PC-3 (cell line): Measurements from ENCODE around the gene VAPA. TPM values are rescaled to one million over a fixed set of nuclear protein-coding genes. Genes with fewer than 3 reads are reported as not detected.

Experiments
- ATAC-seq: fragments of 200-7000 bp; cut with Tn5 transposase; 2 replicates; pipeline ENCODE4 v1.9.1; 2020; ENCODE audit warnings: mild to moderate bottlenecking, moderate library complexity
- BruUV-seq: library from RNA; stranded (reverse); fragments of 400-500 nt; replicated peaks from 2 replicates; lab custom pipeline; 2021; lab: Mats Ljungman, UMichigan
- CTCF ChIA-PET: fragments of 300-600 bp; sonication (Branson Sonifier 250); formaldehyde crosslinking; loops from one replicate; lab custom pipeline; 2022; ENCODE audit warnings: antibody characterized with exemption; lab: Charles Lee
- POLR2A ChIA-PET: fragments of 300-600 bp; sonication (Branson Sonifier 250); formaldehyde crosslinking; loops from one replicate; lab custom pipeline; 2022; ENCODE audit warnings: antibody characterized with exemption; ENCODE audit not compliant: unreplicated experiment; lab: Charles Lee
- DNase-seq: peaks from one replicate; pipeline ENCODE4 v3.0.0-alpha.2; 2015
- H2AFZ ChIP-seq: fragments of 300-600 bp; sonication (generic); 2 replicates; pipeline ENCODE4 v1.6.0; 2016; ENCODE audit warnings: antibody characterized with exemption, low read length
- H3F3A ChIP-seq: fragments of 300-600 bp; sonication (generic); one replicate; pipeline ENCODE4 v1.6.0; 2017; ENCODE audit warnings: antibody characterized with exemption, low read length, control low read depth, mild to moderate bottlenecking; ENCODE audit not compliant: unreplicated experiment
- H3K27ac ChIP-seq: fragments of 300-600 bp; sonication (generic); 2 replicates; pipeline ENCODE4 v1.5.1; 2016; ENCODE audit warnings: mild to moderate bottlenecking, low read length
- H3K27me3 ChIP-seq: fragments of 300-600 bp; sonication (generic); 2 replicates; pipeline ENCODE4 v1.6.1; 2016; ENCODE audit warnings: low read length, mixed read lengths
- H3K36me3 ChIP-seq: fragments of 300-600 bp; sonication (generic); 2 replicates; pipeline ENCODE4 v1.6.1; 2016; ENCODE audit warnings: low read depth, mixed run types, low read length, mixed read lengths
- H3K4me1 ChIP-seq: fragments of 300-600 bp; sonication (generic); 2 replicates; pipeline ENCODE4 v1.5.1; 2016; ENCODE audit warnings: low read length; ENCODE audit not compliant: insufficient read depth
- H3K4me2 ChIP-seq: fragments of 300-600 bp; sonication (generic); 2 replicates; pipeline ENCODE4 v1.6.0; 2016; ENCODE audit warnings: low read length
- H3K4me3 ChIP-seq: fragments of 300-600 bp; sonication (generic); 2 replicates; pipeline ENCODE4 v1.5.1; 2016; ENCODE audit warnings: mild to moderate bottlenecking, low read length, mixed read lengths
- H3K79me2 ChIP-seq: fragments of 300-600 bp; sonication (generic); 2 replicates; pipeline ENCODE4 v1.6.1; 2017; ENCODE audit warnings: low read length, mixed read lengths
- H3K9ac ChIP-seq: fragments of 300-600 bp; sonication (generic); 2 replicates; pipeline ENCODE4 v1.6.0; 2016; ENCODE audit warnings: mild to moderate bottlenecking, low read length
- H3K9me2 ChIP-seq: fragments of 300-600 bp; sonication (generic); replicated peaks from 2 replicates; pipeline ENCODE4 v1.6.1; 2016; ENCODE audit warnings: mixed run types, low read length, mixed read lengths
- H3K9me3 ChIP-seq: fragments of 300-600 bp; sonication (generic); 2 replicates; pipeline ENCODE4 v1.6.1; 2016; ENCODE audit warnings: low read length, mixed read lengths
- H4K20me1 ChIP-seq: fragments of 300-600 bp; sonication (generic); 2 replicates; pipeline ENCODE4 v1.6.1; 2016; ENCODE audit warnings: low read length, mixed read lengths
- EZH2 ChIP-seq: fragments of 300-600 bp; sonication (generic); IDR thresholded peaks from one replicate; pipeline ENCODE4 v1.6.1; 2017; ENCODE audit warnings: antibody characterized with exemption, mild to moderate bottlenecking, low read length; ENCODE audit not compliant: unreplicated experiment
- EZH2phosphoT487 ChIP-seq: fragments of 300-600 bp; sonication (generic); IDR thresholded peaks from 2 replicates; pipeline ENCODE4 v1.6.1; 2018; ENCODE audit warnings: mild to moderate bottlenecking, antibody characterized with exemption, low read length, borderline replicate concordance
- intact Hi-C: fragments of 100-400 bp; cut with micrococcal nuclease; formaldehyde crosslinking; loops from 2 replicates; pipeline ENCODE4 v1.9.0; 2023
- total RNA-seq: library from RNA; depleted of rRNA; stranded (reverse); fragments of >200 nt; gene quantifications from 2 replicates; pipeline ENCODE4 v1.2.3, GENCODE V29; 2014
- TF ChIP-seq, protein P1 (sequence below): fragments of 300-600 bp; sonication (generic); conservative IDR thresholded peaks from 2 replicates; pipeline ENCODE4 v1.5.1; 2017; ENCODE audit warnings: antibody characterized with exemption, low read depth, mild to moderate bottlenecking, low read length

VAPA gene
- total RNA-seq, 1 experiment from 2014 or later: 281 TPM

DNA sequence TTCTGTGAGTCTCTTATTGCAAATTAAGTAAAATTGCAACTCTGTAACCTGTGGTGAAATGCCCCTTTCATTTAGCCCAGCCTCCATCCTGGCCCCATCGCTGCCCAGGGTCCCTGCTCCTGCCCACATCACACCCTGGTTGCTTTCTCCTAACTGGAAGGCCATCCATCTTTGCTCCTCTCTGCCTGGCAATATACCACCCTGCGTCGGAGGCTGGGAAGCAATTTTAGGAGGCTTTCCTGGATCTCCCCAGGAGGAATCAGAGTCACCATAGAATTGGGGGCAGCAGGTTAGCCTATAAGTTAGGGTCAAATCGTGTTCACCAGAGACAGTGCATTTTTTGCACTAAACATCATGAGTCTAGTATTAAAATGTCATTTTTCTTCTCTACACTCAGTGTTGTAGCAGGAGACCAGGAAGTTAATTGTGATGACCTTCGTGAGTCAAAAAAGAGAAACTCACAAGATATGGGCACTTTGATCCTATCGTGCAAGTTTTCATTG lies 42.5 kb upstream of the VAPA start:
- Histone ChIP-seq H3K9ac (no peak overlapping the region), H3K27ac (no peak overlapping the region), H3K4me1 (peaks cover 15% of the 10 kb centered on the region)

DNA sequence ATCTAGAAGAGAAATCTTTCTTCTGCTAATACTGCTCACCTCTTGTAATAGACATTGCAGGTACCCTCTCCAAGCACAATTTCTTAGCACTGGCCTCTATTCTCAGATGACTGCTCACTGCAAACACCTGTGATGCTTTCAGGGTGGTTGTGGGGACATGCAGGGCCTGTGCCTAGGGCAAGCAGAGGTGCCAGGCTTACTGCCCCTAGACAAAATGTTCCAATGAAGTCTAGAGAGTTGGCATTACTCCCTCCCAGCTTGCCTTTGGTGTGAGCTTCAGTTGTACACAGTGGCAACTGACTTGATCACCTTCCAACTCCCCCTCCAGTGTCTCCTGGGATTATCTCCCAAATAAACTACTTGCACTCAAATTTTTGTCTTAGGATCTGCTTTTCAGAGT lies 41.0 kb upstream of the VAPA start:
- no peak overlapping the region for H2AFZ ChIP-seq
- H3K4me2 ChIP-seq: no peak overlapping the region
- DNase-seq (no peak), ATAC-seq (no peak)
- no peak overlapping the region for H3K9ac ChIP-seq
- CTCF ChIA-PET: no interaction called here
- no peaks in the 10 kb centered on the region for H3F3A ChIP-seq
- H3K79me2 ChIP-seq: no peaks in the 10 kb centered on the region
- H3K4me3 ChIP-seq: no peak overlapping the region
- H4K20me1 ChIP-seq: no peaks in the 10 kb centered on the region
- no peaks in the 10 kb centered on the region for H3K36me3 ChIP-seq
- no TSS peak for BruUV-seq
- H3K27me3 ChIP-seq: no peaks in the 10 kb centered on the region
- intact Hi-C loops: no loop called here
- no peaks in the 10 kb centered on the region for H3K9me3 ChIP-seq
- TF ChIP-seq, protein P1, sequence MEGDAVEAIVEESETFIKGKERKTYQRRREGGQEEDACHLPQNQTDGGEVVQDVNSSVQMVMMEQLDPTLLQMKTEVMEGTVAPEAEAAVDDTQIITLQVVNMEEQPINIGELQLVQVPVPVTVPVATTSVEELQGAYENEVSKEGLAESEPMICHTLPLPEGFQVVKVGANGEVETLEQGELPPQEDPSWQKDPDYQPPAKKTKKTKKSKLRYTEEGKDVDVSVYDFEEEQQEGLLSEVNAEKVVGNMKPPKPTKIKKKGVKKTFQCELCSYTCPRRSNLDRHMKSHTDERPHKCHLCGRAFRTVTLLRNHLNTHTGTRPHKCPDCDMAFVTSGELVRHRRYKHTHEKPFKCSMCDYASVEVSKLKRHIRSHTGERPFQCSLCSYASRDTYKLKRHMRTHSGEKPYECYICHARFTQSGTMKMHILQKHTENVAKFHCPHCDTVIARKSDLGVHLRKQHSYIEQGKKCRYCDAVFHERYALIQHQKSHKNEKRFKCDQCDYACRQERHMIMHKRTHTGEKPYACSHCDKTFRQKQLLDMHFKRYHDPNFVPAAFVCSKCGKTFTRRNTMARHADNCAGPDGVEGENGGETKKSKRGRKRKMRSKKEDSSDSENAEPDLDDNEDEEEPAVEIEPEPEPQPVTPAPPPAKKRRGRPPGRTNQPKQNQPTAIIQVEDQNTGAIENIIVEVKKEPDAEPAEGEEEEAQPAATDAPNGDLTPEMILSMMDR: no peak
- H3K9me2 ChIP-seq: no peaks in the 10 kb centered on the region
- H3K4me1 ChIP-seq: peaks cover 12% of the 10 kb centered on the region
- POLR2A ChIA-PET: no interaction called here
- no peak overlapping the region for H3K27ac ChIP-seq

More for the DNA sequence above, 42.5 kb upstream of the VAPA start:
- no peak overlapping the region for H2AFZ ChIP-seq
- no peak overlapping the region for H3K4me3 ChIP-seq
- H3K36me3 ChIP-seq: no peaks in the 10 kb centered on the region
- intact Hi-C loops: no loop called here
- BruUV-seq: no TSS peak
- no peaks in the 10 kb centered on the region for H3F3A ChIP-seq
- ATAC-seq: no peak
- H3K79me2 ChIP-seq: no peaks in the 10 kb centered on the region
- H4K20me1 ChIP-seq: no peaks in the 10 kb centered on the region
- H3K27me3 ChIP-seq: no peaks in the 10 kb centered on the region
- no peaks in the 10 kb centered on the region for H3K9me2 ChIP-seq
- DNase-seq: no peak
- no peak overlapping the region for H3K4me2 ChIP-seq
- no peaks in the 10 kb centered on the region for H3K9me3 ChIP-seq
- ChIA-PET POLR2A (no interaction called here), CTCF (no interaction called here)
- TF ChIP-seq, protein P1: no peak
- TF ChIP-seq EZH2 (no peak), EZH2phosphoT487 (no peak)

DNA sequence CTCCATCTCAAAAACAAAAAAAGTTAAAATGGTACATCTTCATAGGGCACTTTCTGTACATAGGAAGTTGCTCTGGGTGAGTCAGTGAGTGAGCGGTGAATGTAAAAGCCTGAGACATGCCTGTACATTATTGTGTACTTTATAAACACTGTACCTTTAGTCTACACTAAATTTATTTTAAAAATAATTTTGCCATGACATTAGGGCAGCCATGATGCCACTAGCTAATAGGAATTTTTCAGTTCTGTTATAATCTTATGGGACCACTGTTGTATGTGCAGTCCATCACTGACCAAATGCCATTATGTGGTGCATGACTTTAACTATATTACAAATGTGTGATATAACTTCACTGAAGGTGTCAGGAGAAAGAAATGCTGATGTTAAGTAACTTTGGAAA lies 39.1 kb upstream of the VAPA start:
- no peak overlapping the region for H3K27ac ChIP-seq
- intact Hi-C loops: no loop called here

More for the DNA sequence above, 39.1 kb upstream of the VAPA start:
- H3K4me3 ChIP-seq: no peak overlapping the region
- H2AFZ ChIP-seq: no peak overlapping the region
- ATAC-seq: peak; percentile 83
- H3K27me3 ChIP-seq: no peaks in the 10 kb centered on the region
- H3K9ac ChIP-seq: no peak overlapping the region
- H3K4me2 ChIP-seq: no peak overlapping the region
- no peak for TF ChIP-seq EZH2phosphoT487
- TF ChIP-seq, protein P1: no peak
- no peak for TF ChIP-seq EZH2
- H3K9me3 ChIP-seq: no peaks in the 10 kb centered on the region
- H3K79me2 ChIP-seq: no peaks in the 10 kb centered on the region
- peaks cover 5% of the 10 kb centered on the region; the same call in 1 of the 2 replicates for H3K4me1 ChIP-seq
- no peaks in the 10 kb centered on the region for H3F3A ChIP-seq
- BruUV-seq: no TSS peak
- no peaks in the 10 kb centered on the region for H4K20me1 ChIP-seq
- ChIA-PET CTCF (no interaction called here), POLR2A (no interaction called here)
- H3K9me2 ChIP-seq: no peaks in the 10 kb centered on the region
- no peaks in the 10 kb centered on the region for H3K36me3 ChIP-seq
- peak; percentile 48 for DNase-seq
